Dermis blood vessel endothelial cell (primary cell): ENCODE results near the gene TLE7. TPM values are rescaled to one million over a fixed set of nuclear protein-coding genes. Genes with fewer than 3 reads are reported as not detected.

Experiments used
- DNase-seq: peaks from one replicate; pipeline ENCODE4 v3.0.0; 2010
- total RNA-seq: library from RNA; depleted of rRNA; stranded (reverse); fragments of >200 nt; gene quantifications from 2 replicates; pipeline ENCODE4 v1.2.3, GENCODE V29; 2014

The TLE7 gene
- total RNA-seq, 1 donor from 2014 or later = not detected

DNA sequence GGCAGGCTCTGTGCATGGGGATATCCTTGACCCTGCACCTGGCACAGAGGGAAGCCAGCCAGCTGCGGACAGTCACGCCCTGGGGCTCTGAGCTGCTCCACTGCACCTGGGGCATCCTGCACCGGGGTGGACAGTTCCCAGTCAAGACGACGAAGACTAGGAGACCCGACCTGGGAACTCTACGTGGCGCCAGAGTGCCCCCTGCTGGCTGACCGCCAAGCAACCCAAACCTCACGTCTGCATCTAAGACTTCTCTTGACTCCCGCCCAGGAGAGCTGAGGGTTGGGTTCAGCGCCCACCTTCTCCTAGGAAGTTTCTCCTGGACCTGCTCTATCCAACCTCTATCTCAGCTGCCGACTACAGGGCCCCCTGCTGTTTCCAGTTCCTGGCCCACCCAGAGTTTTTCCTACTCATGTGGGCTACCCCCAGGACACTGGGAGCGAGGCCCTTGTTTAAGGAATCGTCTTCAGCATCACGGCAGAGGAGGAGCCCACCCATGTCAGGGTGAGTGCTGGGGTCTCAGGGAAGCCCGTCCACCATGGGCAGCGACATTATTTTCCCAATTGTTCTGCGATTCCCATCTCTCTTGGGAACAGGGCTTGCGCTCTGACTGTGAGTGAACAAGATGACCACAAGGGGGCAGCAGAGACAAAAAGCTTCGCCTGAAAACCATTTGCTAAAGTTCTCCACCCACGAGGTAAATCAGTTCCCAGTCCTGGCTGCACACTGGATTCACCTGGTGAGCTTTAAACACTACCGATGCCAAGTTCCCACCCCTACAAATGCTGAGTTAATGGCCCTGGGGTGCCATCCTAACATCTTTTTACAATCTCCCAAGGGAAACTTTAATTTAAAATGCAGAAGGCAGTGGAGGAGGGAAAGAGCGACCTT is 29.3 kb downstream of the TLE7 start:
- peak; percentile 81 for DNase-seq

DNA sequence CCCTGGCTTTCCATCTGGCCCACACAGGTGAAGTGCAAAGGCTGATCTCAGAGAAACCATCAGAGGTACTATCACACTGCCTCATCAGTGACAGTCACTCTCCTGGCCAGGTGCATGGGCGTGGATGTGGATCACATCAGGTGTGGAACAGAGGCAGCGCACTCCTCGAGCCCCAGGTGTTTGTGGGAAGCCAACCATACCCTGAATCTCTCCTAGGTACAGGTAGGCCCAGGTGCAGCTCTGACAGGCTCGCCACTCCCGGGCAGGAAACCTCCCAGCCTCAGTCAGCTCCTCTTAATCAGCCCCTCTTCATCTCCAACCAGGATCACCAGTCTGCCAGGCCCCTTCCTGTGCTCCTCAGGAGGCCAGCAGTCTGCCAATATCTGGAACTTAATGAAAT is 31.7 kb downstream of the TLE7 start:
- DNase-seq = no peak

DNA sequence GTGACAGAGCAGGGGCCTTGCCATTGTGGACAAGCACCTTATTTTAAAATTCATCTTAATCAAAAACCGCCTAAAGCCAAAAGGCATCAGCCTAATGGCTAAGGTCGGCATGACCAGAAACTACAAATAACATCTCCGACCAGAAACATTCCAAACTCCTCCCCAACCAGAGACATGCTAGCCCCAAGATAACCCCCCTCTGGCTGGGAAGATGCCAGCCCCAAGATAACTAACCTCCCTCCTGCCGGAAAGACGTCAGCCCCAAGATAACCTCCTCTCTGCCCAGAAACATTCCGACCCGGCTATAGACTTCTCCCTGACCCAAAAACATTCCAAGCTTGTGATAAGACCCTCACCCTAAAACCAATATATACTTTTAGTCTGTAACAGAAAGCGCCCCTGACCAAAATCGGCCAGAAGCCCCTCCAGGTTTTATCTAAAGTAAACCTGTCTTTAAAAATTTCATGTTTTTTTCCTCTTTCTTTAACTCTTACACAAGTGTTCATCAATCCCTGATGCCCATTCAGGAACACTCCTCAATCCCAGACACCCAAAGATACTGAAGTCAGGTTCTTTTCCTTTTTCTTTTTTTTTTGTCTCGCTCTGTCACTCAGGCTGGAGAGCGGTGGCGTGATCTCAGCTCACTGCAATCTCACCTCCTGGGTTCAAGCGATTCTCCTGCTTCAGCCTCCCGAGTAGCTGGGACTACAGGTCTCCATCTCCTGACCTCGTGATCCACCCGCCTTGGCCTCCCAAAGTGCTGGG is 32.7 kb downstream of the TLE7 start:
- no peak for DNase-seq

DNA sequence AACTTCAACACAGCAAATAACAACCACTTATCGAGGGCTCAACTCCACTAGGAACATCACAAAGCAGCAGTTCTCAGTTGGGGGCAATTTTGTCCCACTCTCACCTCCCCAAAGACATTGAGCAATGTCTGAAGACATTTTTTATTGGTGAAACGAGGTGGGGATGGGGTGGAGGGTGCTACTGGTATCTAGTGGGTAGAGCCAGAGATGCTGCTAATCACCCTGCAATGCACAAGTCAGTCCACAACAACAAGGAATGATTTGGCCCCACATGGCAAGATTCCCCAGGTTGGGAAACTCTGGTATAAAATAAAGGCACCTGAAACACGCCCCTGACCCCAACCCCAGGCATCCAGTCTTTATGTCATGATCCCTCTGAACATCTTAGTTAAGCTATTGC is 33.3 kb downstream of the TLE7 start:
- DNase-seq = no peak

DNA sequence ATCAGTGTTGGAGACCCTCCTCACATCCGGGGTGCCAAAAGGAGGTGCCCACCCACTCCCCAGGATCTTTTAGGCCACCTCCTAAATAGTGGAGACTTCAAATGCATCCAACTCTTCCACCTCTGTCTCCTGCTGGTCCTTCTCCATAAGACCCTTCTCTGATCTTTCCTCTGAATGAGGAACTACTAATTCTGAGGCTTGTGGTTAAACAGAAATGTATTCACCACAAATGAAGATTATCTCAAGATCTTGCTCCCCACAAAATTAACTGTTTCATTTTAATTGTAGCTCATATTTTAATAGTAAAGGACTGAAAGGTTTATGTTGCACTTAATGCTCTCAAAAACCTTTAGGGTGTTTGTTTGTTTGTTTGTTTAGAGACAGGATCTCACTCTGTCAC is 34.1 kb downstream of the TLE7 start:
- DNase-seq = no peak

DNA sequence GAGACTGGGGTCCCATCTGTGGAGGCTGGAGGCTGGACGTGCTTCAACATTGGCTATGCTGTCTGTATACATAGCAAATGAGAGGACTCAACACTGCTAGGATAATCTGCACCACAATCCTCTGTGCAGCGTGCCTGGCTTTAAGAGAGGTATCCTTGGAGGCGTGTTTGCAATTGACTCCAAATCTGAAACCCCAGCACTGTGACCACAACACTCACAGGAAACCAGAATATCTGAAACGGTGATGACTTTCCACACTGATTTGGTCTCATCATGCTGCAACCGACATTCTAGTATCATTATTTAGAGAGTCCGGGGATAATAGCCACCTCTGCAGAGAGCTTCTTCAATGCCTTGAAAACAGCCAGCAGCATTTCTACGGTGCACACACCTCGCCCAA is 35.1 kb downstream of the TLE7 start:
- no peak for DNase-seq

DNA sequence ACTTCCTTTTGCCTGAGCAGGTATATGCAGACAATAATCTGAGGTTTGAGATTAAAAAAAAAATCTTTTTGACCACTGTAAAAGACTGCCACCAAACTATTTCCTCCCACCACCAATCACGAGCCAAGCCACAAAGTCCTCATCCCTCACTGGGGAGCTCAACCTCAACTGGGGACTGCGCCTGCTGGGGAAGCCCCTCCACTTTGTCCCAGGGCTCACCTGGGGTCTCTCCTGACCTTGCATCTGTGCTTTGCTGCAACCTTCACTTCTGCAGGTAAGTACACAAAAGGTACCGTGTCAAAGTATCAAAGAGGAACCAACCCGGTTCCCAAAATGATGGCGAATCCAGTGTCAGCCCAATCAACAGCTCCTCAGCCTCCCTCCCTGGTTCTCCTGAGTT is 35.5 kb downstream of the TLE7 start:
- DNase-seq = no peak

DNA sequence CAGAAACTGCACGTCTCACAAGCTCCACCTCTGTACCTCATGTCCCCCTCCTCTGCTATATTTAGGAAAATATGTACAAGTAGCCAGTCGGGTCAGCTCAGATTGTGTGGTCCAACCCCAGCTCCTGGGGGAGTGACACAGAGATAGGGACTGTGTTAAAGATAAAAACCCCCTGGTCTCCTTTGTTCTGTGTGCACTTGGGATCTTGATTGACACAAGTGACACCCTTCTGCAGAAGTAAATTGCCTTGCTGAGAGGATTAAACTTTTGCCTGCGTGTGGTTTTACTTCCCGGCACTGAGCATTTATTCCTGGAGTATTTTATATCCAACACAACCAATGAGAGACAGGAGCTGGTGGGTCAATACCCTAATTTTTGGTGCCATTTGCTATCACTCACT is 37.5 kb downstream of the TLE7 start:
- no peak for DNase-seq

DNA sequence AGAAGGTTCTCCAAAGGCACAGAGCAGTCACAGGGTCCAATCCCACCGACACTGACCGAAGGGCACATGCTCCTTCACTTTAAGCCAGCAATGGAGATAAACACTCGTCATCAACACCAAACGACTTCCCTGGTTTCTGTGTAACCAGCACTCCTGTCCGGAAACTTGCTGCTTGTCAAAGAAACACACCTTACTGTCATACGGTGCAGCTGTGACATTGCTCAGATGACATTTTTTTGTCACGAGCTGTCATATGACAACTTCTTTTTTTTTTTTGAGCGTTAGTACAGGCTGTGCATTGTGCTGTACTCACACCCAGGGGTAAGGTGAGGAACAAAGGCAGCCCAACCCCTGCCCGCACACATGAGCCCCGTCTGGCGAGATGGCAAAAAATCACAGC is 39.2 kb downstream of the TLE7 start:
- no peak for DNase-seq

DNA sequence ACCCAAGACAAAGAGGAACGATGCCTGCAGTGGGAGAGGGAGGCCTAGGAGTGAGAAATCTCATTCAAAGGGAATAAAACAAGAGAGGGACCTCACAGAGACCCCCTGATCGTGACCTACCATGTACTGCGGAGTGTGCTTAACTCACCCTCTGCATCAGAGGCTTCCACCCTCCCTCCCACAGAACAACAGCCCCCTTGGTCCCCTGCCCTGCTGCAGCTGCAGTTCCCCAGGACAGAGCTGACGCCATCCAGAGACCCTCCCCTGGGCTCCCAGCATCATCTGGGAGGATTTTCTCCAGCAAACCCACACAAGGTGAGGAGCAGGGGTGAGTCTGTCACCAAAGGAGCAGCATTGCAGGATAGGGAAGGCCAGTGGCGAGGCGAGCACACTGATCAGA is 39.8 kb downstream of the TLE7 start:
- no peak for DNase-seq

DNA sequence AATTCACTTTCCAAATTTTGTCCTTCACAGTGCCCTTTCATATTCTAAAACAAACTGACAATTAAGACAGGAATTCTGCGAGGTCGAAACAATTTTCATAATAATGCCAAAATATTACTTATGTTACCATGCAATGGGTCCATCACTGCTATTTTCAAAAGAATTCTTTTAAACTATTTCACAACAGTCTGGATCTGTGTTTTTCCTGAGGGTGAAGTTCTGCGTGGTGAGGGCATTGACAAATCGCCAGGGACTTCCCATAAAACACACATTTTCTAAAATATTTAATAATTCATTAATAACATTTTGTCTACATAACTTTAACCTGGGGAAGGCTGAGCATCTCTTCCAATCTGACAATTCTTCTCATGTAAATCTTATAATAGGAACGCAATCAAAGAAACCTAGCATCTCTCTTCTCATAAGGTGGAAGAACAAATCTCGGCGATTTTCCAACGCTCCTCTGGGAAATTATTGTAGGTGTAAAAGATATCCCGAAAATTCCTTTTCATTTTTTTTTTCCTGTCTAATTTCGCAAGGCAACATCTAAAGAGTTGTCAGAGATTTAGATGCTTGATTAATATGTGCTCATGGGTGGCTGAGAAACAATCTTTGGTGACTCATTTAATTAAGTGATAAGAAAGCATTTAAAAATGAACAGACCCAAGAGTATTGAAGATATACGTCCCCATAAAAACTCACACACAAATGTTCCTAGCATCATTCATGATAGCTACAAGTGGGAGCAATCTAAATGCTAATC is 41.9 kb downstream of the TLE7 start:
- no peak for DNase-seq

DNA sequence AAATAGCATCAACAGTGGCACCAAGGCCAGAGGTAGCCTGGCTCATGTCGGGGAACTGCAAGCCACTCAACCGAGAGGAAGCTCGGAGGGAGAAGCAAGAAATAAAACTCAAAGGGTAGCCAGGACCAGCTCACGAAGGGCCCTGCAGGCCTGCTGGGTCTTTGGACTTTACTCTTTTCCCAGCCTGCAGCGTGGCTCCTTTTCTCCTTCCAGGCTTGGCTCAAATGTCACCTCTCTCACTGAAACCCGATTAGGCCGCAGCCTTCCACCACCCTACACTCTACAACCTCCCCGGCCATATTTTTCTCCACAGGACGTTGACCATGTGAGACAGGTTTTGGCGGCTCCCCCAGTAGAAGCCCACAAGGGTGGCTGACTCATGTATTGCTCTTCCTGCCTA is 45.3 kb downstream of the TLE7 start:
- DNase-seq = no peak

DNA sequence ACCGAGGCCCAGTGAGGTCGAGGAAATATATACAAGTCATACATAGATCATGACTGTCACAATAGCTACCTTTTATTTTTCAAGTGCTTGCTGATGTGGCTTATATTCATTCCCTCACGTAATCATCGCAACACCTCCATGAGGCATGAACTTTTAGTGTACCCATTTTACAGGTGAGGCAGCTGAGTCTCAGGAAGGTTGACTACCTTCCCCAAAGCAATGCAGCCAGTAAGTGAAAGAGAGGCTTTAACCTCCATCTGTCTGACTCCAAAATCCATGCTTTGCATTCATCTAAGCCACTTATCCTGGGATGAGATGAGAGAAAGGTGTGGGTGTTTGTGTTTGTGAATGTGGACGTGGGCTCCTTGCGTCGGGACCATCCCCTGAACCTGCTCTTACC is 52.5 kb downstream of the TLE7 start:
- DNase-seq = no peak

DNA sequence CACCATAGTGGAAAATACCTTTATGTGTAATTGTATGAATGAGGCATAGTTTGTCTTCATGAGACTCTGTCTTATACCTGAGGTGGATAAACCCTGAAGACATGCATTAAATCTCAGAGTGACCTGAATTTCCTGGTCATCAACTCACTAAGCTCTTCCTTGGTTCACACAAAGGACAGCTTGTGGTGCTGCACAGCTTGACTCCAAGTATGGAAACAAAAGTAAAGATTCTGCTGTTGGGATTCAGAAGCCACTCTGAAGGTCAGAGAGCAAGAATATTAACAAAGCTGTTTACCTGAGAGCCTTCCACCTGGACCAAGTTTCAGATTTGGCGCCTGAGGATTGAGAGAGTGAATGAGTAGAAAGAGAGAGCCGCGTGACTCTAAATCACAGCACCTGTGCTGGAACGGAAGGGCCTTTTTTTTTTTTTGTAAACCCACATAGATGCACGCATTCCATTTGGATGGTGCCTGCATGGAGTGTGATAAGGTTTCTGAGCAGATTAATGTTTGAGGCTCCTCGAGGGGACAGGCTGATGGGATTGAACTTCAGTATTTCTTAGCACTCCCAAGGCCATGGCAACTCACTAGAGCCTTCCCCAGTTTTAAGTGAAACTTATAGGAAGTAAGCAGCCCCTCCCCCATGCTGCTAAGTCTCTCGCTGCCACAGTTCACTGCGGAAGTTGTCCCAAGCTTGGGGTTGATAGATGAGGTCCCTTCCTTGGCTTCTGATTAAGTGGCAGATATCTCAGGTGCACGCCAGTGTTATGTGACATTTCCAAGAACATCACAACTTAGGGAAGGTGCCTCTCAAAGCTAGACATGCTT is 54.6 kb downstream of the TLE7 start:
- no peak for DNase-seq

DNA sequence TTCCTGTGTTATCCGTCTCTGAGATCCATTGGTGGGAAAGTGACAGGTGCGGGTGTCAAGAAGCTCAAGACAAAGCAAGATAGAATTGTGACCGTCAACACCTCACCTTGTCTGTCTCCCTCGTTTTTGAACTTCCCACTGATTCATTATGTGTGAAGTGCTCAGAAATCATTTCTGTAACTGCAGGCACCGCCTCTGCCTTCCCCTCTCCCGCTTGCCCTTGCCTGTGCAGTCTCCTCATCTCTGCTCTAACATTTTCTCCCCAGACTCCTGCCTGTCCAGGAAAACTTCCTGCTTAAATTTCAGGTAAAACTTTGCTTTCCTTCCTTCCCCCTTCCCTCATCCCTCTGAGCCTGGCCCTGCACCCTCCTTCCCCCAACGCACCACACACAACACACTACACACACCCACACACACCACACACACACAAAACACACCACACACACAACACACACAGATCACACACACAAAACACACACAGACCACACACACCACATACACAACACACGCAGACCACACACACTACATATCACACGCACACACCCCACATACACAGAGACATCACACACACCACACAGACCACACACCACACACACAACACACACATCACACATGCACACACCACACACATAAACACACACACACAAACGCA is 57.7 kb downstream of the TLE7 start:
- DNase-seq = no peak

DNA sequence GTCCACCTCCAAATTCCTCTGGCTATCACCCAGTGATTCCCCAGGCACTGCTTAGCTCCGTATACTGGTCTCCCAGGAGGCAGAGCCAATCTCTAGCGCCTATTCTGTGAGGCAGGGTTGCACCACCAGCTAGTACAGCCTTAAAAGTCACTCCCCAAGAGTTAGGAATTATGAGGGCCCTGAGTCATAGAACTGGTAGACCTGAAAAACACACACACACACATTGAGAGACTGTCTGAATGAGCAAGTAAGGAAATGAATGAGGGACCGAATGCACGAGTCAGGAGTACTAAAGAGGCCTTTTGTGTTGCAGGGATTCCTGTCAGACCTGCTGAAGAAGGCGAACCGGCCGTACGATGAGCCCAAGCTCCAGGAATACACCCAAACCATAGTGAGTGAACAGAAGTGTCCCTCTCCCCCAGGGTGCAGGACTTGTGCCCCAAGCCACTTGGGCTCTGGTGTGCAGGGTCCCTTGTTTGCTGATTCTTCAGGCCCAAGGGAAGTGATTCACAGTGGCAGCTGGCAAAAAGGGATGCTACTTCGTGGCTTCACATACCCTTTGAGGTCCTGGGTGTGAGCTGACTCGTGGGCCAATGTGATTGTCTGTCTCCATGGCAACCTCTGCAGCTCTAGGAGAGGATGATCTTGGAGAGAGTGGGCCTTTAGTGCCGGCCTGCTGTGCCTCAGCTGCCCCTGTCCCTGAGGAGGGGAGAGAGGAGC is 58.6 kb downstream of the TLE7 start:
- DNase-seq = no peak

DNA sequence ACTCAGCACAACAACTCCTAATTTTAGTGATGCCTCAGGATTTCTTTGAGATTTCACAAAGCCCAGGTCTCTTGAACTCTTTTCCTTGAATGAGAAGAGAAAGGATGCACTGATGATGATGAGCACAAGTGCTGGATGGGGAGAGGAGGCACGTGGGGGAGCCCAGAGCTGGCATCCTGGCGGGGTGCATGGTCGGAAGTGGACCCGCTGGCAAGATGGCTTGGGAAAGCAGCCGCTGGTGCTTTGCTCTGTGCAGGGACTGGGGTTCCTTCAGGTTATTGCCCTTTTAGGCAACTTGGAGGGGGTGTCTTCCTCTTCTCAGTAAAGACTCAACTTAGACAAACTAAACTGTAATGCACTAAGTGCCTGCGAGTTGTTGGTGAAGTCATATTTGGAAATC is 61.0 kb downstream of the TLE7 start:
- no peak for DNase-seq
